Measurements from ENCODE around the gene BRPF3.

The BRPF3 gene

DNA sequence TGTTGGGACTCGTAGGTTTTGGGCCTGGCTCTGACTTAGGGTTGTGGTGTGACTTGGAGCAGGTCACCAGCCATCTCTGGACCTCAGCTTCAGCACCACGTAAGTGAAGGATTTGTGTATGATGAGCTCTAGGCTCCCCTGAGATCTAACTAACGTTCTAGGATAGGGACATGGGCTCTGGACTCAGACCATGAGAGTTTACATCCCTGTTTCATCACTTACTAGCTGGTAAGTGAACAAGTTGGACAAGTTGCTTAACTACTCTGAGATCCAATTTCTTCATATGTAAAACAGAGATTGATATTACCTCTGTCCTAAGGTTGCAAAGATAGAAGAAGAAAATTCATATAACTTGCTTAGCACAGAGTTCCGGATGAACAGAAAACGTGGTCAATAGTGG is 53.0 kb downstream of the BRPF3 start:
- no peak for TF ChIP-seq GLI2 (tag by site-specific recombination; IDR thresholded peaks at IDR 0.05; ENCODE audit: borderline replicate concordance, low read depth)
- TF ChIP-seq ZBTB7A (tag by site-specific recombination; IDR thresholded peaks at IDR 0.05; ENCODE audit: low read depth) = no peak
- no peak for TF ChIP-seq ZNF654 (tag by site-specific recombination; IDR thresholded peaks at IDR 0.05; ENCODE audit: low read depth)
- TF ChIP-seq ZNF747 (tag by site-specific recombination; IDR thresholded peaks at IDR 0.05) = no peak
- no peak for TF ChIP-seq ZNF777 (tag by site-specific recombination; IDR thresholded peaks at IDR 0.05; ENCODE audit: borderline replicate concordance)
- TF ChIP-seq ZIC2 (tag by site-specific recombination; IDR thresholded peaks at IDR 0.05) = no peak
- no peak for TF ChIP-seq FEZF1 (tag by site-specific recombination; IDR thresholded peaks at IDR 0.05)
- TF ChIP-seq ZNF211 (tag by site-specific recombination; IDR thresholded peaks at IDR 0.05; ENCODE audit: low read depth) = no peak
- TF ChIP-seq ZNF473 (tag by site-specific recombination; IDR thresholded peaks at IDR 0.05) = no peak
- no peak for TF ChIP-seq ZNF112 (tag by site-specific recombination; IDR thresholded peaks at IDR 0.05)
- TF ChIP-seq ZNF830 (tag by site-specific recombination; IDR thresholded peaks at IDR 0.05; ENCODE audit: low read depth) = no peak
- no peak for TF ChIP-seq ZNF561 (tag by site-specific recombination; IDR thresholded peaks at IDR 0.05; ENCODE audit: borderline replicate concordance)
- no peak for TF ChIP-seq PRDM1 (tag by site-specific recombination; IDR thresholded peaks at IDR 0.05)
- TF ChIP-seq ZNF433 (tag by site-specific recombination; IDR thresholded peaks at IDR 0.05; ENCODE audit: low read depth) = no peak
- TF ChIP-seq, protein P1, sequence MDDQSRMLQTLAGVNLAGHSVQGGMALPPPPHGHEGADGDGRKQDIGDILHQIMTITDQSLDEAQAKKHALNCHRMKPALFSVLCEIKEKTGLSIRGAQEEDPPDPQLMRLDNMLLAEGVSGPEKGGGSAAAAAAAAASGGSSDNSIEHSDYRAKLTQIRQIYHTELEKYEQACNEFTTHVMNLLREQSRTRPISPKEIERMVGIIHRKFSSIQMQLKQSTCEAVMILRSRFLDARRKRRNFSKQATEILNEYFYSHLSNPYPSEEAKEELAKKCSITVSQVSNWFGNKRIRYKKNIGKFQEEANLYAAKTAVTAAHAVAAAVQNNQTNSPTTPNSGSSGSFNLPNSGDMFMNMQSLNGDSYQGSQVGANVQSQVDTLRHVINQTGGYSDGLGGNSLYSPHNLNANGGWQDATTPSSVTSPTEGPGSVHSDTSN (CRISPR knock-in tag; IDR thresholded peaks at IDR 0.05) = no peak
- TF ChIP-seq ZNF324 (tag by site-specific recombination; IDR thresholded peaks at IDR 0.05) = no peak
- TF ChIP-seq ZNF660 (tag by site-specific recombination; IDR thresholded peaks at IDR 0.05) = no peak
- H3K27ac ChIP-seq (ENCODE audit: extremely low read depth, low read depth, low read length) = no peak overlapping the region
- H3K36me3 ChIP-seq (ENCODE audit: control insufficient read depth in 2 of 2, insufficient read depth in 1 of 2, low read length in 2 of 2) = no peaks in the 10 kb centered on the region
- H3K9me3 ChIP-seq (ENCODE audit: control insufficient read depth, insufficient read depth, low read depth, low read length) = no peaks in the 10 kb centered on the region
- H3K4me1 ChIP-seq (ENCODE audit: control insufficient read depth, insufficient read depth, low read length) = no peaks in the 10 kb centered on the region
- POLR2A ChIA-PET = no interaction called here
- no peak overlapping the region for H3K4me3 ChIP-seq (ENCODE audit: low read depth, low read length)
- CTCF ChIA-PET = interaction anchor here (0.6 to 1.9 kb wide), 3 partner anchors 50 to 103 kb away, joined by 3 to 4 read pairs (median 3); no protein-coding TSS in a partner anchor

DNA sequence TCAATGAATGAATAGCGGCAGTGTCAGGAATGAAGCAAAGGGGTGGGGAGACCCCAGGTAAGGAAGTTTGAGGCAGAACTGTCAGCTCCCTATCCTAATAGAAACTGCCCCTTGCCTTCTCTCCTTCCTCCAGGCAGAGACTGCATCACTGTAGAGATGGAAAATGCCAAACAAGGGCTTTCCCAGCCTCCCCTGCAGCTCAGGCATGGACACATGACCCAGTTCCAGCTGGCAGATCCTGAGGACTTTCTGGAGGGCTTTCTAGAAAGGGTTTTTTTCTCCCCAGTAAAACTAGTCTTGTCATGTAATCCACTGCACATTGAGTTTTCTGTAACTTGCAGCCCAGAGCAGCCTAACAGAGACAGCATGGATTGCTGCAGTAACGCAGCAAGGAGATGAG is 55.5 kb downstream of the BRPF3 start:
- no peaks in the 10 kb centered on the region for H3K36me3 ChIP-seq (ENCODE audit: control insufficient read depth in 2 of 2, insufficient read depth in 1 of 2, low read length in 2 of 2)
- H3K4me3 ChIP-seq (ENCODE audit: low read depth, low read length) = no peak overlapping the region
- CTCF ChIA-PET = interaction anchor here (0.6 to 1.4 kb wide), 3 partner anchors 51 to 346 kb away, joined by 3 to 8 read pairs (median 3); no protein-coding TSS in a partner anchor
- H3K4me1 ChIP-seq (ENCODE audit: control insufficient read depth, insufficient read depth, low read length) = no peaks in the 10 kb centered on the region
- H3K9me3 ChIP-seq (ENCODE audit: control insufficient read depth, insufficient read depth, low read depth, low read length) = no peaks in the 10 kb centered on the region
- POLR2A ChIA-PET = no interaction called here
- H3K27ac ChIP-seq (ENCODE audit: extremely low read depth, low read depth, low read length) = no peak overlapping the region
- no peak for TF ChIP-seq ZNF658 (tag by site-specific recombination; IDR thresholded peaks at IDR 0.05)
- no peak for TF ChIP-seq ZNF335 (tag by site-specific recombination; conservative IDR thresholded peaks at IDR 0.05)
- no peak for TF ChIP-seq ZNF792 (tag by site-specific recombination; IDR thresholded peaks at IDR 0.05)
- no peak for TF ChIP-seq ZNF138 (tag by site-specific recombination; IDR thresholded peaks at IDR 0.05; ENCODE audit: borderline replicate concordance)
- TF ChIP-seq ZNF366 (tag by site-specific recombination; conservative IDR thresholded peaks at IDR 0.05) = no peak
- TF ChIP-seq ZNF404 (tag by site-specific recombination; IDR thresholded peaks at IDR 0.05) = no peak
- TF ChIP-seq ZNF214 (tag by site-specific recombination; IDR thresholded peaks at IDR 0.05; ENCODE audit: borderline replicate concordance) = no peak
- no peak for TF ChIP-seq ZNF514 (tag by site-specific recombination; IDR thresholded peaks at IDR 0.05)
- TF ChIP-seq KLF10 (tag by site-specific recombination; IDR thresholded peaks at IDR 0.05) = no peak
- TF ChIP-seq ZNF157 (tag by site-specific recombination; IDR thresholded peaks at IDR 0.05) = no peak

Measured in HEK293 (cell line).